Neural cell (in vitro differentiated cells): ENCODE data around the gene NKD1. TPM values are rescaled to one million over a fixed set of nuclear protein-coding genes. Genes with fewer than 3 reads are reported as not detected.

Source experiments
- H2AFZ ChIP-seq: fragments of 200-600, 300-800 bp; sonication (generic), shearing (Covaris generic); 2 replicates; pipeline ENCODE4 v1.6.0; 2014; ENCODE audit warnings: low read depth, mild to moderate bottlenecking, antibody characterized with exemption, low read length, moderate library complexity
- H3F3A ChIP-seq: fragments of 200-600 bp; shearing (Covaris generic); 2 replicates; pipeline ENCODE4 v1.6.1; 2016; ENCODE audit warnings: mild to moderate bottlenecking, moderate library complexity, mixed read lengths, antibody characterized with exemption, low read length; ENCODE audit not compliant: insufficient read depth, poor library complexity, severe bottlenecking
- H3K27ac ChIP-seq: fragments of 200-600, 300-800 bp; sonication (generic), shearing (Covaris generic); 2 replicates; pipeline ENCODE4 v1.5.1; 2014; ENCODE audit warnings: mild to moderate bottlenecking, low read length, moderate library complexity
- H3K27me3 ChIP-seq: fragments of 300-800, 200-600 bp; sonication (generic), shearing (Covaris generic); 2 replicates; pipeline ENCODE4 v1.6.0; 2014; ENCODE audit warnings: mild to moderate bottlenecking, low read depth, low read length, moderate library complexity; ENCODE audit not compliant: insufficient read depth
- H3K36me3 ChIP-seq: fragments of 300-800, 200-600 bp; sonication (generic), shearing (Covaris generic); 2 replicates; pipeline ENCODE4 v1.5.1; 2014; ENCODE audit warnings: mild to moderate bottlenecking, antibody characterized with exemption, low read length, moderate library complexity; ENCODE audit not compliant: insufficient read depth
- H3K4me2 ChIP-seq: fragments of 300-800, 200-600 bp; sonication (generic), shearing (Covaris generic); 2 replicates; pipeline ENCODE4 v1.6.0; 2014; ENCODE audit warnings: mild to moderate bottlenecking, low read length
- H3K4me3 ChIP-seq: fragments of 300-800, 200-600 bp; sonication (generic), shearing (Covaris generic); 2 replicates; pipeline ENCODE4 v1.5.1; 2014; ENCODE audit warnings: mild to moderate bottlenecking, low read length, moderate library complexity
- H3K79me2 ChIP-seq: fragments of 200-600 bp; shearing (Covaris generic); replicated peaks from 2 replicates; pipeline ENCODE4 v1.6.0; 2014; ENCODE audit warnings: mild to moderate bottlenecking, low read length, moderate library complexity; ENCODE audit not compliant: insufficient read depth
- H3K9ac ChIP-seq: fragments of 300-800, 200-600 bp; sonication (generic), shearing (Covaris generic); 2 replicates; pipeline ENCODE4 v1.6.1; 2016; ENCODE audit warnings: mild to moderate bottlenecking, low read length, mixed read lengths
- H3K9me2 ChIP-seq: fragments of 200-600 bp; shearing (Covaris generic); 2 replicates; pipeline ENCODE4 v1.6.1; 2016; ENCODE audit warnings: mild to moderate bottlenecking, low read length, mixed read lengths; ENCODE audit not compliant: insufficient read depth
- H3K9me3 ChIP-seq: fragments of 200-600, 300-800 bp; sonication (generic), shearing (Covaris generic); 2 replicates; pipeline ENCODE4 v1.6.1; 2016; ENCODE audit warnings: mild to moderate bottlenecking, mixed run types, low read length, moderate library complexity, mixed read lengths
- H4K20me1 ChIP-seq: fragments of 200-600 bp; shearing (Covaris generic); 2 replicates; pipeline ENCODE4 v1.6.1; 2016; ENCODE audit warnings: mild to moderate bottlenecking, mixed run types; ENCODE audit not compliant: insufficient read depth
- EP300 ChIP-seq: fragments of 450-650 bp; conservative IDR thresholded peaks from 2 replicates; pipeline ENCODE4 v1.6.1; 2014; ENCODE audit warnings: antibody characterized with exemption, mild to moderate bottlenecking, moderate library complexity; ENCODE audit not compliant: poor library complexity, severe bottlenecking
- EZH2 ChIP-seq: fragments of 200-600, 300-800 bp; shearing (Covaris generic), sonication (generic); IDR thresholded peaks from 2 replicates; pipeline ENCODE4 v1.6.1; 2014; ENCODE audit warnings: antibody characterized with exemption, low read length, borderline replicate concordance, mild to moderate bottlenecking; ENCODE audit not compliant: insufficient read depth, poor library complexity, severe bottlenecking
- MXI1 ChIP-seq: fragments of 450-650 bp; conservative IDR thresholded peaks from 2 replicates; pipeline ENCODE4 v1.6.1; 2014; ENCODE audit warnings: antibody characterized with exemption, mild to moderate bottlenecking; ENCODE audit not compliant: poor library complexity, severe bottlenecking
- POLR2AphosphoS5 ChIP-seq: IDR thresholded peaks from 2 replicates; pipeline ENCODE4 v1.6.1; 2012
- RAD21 ChIP-seq: fragments of 450-650 bp; conservative IDR thresholded peaks from 2 replicates; pipeline ENCODE4 v1.6.1; 2014; ENCODE audit warnings: antibody characterized with exemption, mild to moderate bottlenecking, moderate library complexity
- REST ChIP-seq: IDR thresholded peaks from 2 replicates; pipeline ENCODE4 v1.6.1; 2012; ENCODE audit warnings: borderline replicate concordance
- SMC3 ChIP-seq: fragments of 450-650 bp; conservative IDR thresholded peaks from 2 replicates; pipeline ENCODE4 v1.6.1; 2014; ENCODE audit warnings: antibody characterized with exemption, mild to moderate bottlenecking, moderate library complexity; ENCODE audit not compliant: poor library complexity
- TAF1 ChIP-seq: IDR thresholded peaks from 2 replicates; pipeline ENCODE4 v1.6.1; 2012; ENCODE audit warnings: low read depth
- polyA plus RNA-seq: library from polyadenylated mRNA; depleted of rRNA; stranded (reverse); fragments of >200 nt; gene quantifications from 2 replicates; pipeline ENCODE4 v1.2.3, GENCODE V29; 2014
- TF ChIP-seq, protein P1 (sequence below): fragments of 450-650 bp; IDR thresholded peaks from 2 replicates; pipeline ENCODE4 v1.5.1; 2014; ENCODE audit warnings: antibody characterized with exemption, mild to moderate bottlenecking, moderate library complexity; ENCODE audit not compliant: poor library complexity, severe bottlenecking

The NKD1 gene
- polyA plus RNA-seq, 1 donor from 2014 or later: 1.1 TPM

GRCh38 chr16:50542703-50543102, 5.5 kb upstream of the NKD1 start:
- no peak overlapping the region for H3K4me3 ChIP-seq
- H3K9ac ChIP-seq: no peak overlapping the region
- no peaks in the 10 kb centered on the region for H3F3A ChIP-seq
- H4K20me1 ChIP-seq: no peaks in the 10 kb centered on the region
- no peaks in the 10 kb centered on the region for H3K9me3 ChIP-seq
- no peak overlapping the region for H2AFZ ChIP-seq
- H3K27ac ChIP-seq: no peak overlapping the region
- H3K4me2 ChIP-seq: no peak overlapping the region
- H3K9me2 ChIP-seq: no peaks in the 10 kb centered on the region
- no peaks in the 10 kb centered on the region for H3K79me2 ChIP-seq
- TF ChIP-seq EP300 (no peak), MXI1 (no peak), EZH2 (no peak), RAD21 (no peak), SMC3 (no peak), REST (no peak), POLR2AphosphoS5 (no peak), TAF1 (no peak)
- TF ChIP-seq, protein P1, sequence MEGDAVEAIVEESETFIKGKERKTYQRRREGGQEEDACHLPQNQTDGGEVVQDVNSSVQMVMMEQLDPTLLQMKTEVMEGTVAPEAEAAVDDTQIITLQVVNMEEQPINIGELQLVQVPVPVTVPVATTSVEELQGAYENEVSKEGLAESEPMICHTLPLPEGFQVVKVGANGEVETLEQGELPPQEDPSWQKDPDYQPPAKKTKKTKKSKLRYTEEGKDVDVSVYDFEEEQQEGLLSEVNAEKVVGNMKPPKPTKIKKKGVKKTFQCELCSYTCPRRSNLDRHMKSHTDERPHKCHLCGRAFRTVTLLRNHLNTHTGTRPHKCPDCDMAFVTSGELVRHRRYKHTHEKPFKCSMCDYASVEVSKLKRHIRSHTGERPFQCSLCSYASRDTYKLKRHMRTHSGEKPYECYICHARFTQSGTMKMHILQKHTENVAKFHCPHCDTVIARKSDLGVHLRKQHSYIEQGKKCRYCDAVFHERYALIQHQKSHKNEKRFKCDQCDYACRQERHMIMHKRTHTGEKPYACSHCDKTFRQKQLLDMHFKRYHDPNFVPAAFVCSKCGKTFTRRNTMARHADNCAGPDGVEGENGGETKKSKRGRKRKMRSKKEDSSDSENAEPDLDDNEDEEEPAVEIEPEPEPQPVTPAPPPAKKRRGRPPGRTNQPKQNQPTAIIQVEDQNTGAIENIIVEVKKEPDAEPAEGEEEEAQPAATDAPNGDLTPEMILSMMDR: no peak
- peaks cover 15% of the 10 kb centered on the region for H3K27me3 ChIP-seq
- H3K36me3 ChIP-seq: no peaks in the 10 kb centered on the region

DNA sequence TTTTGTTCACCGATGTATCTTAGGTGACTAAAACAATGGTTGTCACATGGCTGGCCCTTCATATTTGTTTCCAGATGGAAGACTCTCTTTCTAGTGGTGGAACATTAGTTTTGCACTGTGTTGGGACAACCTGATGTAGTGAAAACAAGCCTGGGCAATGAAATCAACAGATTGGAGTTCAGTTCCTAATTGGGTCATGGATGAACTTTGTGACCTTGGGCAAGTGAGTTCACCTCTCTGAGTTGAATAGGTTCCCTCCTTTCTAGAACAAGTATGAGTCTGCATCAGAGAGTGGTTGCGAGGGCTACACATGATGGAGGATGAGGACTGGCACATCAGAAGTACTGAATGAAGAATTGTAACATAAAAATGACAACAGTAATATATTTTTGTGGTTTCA, 2.1 kb upstream of the NKD1 start:
- Histone ChIP-seq H2AFZ (no peak overlapping the region), H4K20me1 (no peaks in the 10 kb centered on the region), H3K9ac (no peak overlapping the region), H3K27me3 (peaks cover 30% of the 10 kb centered on the region), H3K27ac (no peak overlapping the region), H3K79me2 (no peaks in the 10 kb centered on the region), H3K4me3 (no peak overlapping the region), H3K36me3 (no peaks in the 10 kb centered on the region), H3K9me3 (no peaks in the 10 kb centered on the region), H3K9me2 (no peaks in the 10 kb centered on the region), H3F3A (no peaks in the 10 kb centered on the region), H3K4me2 (no peak overlapping the region)
- no peak for TF ChIP-seq REST
- no peak for TF ChIP-seq RAD21
- no peak for TF ChIP-seq TAF1
- TF ChIP-seq EZH2: no peak
- no peak for TF ChIP-seq MXI1
- no peak for TF ChIP-seq POLR2AphosphoS5
- TF ChIP-seq SMC3: no peak
- TF ChIP-seq EP300: no peak
- TF ChIP-seq, protein P1: no peak
